Measurements from ENCODE around the gene SHH.

Gene SHH

DNA sequence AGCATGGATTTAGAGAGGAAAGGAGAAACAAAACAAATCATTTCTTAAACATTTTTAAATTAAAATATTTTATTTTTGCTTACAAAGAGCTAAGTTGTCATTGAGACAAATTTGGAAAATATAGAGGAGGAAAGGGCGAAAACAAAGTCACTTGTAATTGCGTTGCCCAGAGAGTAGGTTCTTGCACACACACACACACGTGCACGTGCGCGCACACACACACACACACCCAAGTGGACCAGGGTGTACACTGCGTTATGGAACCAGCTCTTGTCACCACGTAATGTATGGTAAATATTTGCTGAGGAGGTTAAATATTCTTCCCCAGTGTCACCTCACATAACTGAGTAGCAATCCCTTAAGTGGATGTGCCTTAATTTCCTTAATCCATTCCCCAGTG, 21.6 kb downstream of the SHH start:
- no peak for FAIRE-seq

DNA sequence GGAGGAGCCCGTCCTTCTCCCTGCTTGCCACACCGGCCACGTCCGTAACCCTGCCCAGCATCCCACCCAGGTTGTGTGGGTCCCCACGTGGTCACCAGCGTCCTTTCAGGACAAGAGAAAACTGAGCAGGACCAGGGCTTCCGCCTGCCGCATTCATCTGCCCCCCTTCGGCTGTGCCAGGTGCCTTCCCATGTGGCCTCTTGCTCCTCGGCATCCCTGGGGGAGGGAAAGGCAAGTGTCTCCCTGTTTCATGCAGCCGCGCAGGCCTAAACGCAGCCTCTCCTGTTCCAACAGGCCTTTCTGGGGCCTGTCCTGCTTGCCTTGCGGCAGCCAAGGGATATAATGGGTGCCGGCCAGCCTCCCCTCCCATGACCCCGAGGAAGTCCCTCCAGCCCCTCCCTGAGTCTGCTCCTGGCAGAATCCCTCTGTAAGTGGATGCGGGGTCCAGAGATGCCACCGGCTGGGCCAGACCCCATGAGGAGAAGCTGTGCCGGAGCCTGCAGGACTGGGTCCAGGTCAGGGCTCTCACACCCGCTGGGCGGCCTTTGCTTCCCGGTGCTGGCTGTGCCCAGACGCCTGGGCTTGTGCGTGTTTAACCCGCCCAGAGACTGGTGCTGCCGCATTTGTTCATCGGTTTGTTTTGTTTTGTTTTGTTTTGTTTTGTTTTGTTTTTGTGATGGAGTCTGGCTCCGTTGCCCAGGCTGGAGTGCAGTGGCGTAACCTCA, 23.1 kb downstream of the SHH start:
- no peak for FAIRE-seq

- FAIRE-seq = no peak
Measured at GRCh38 chr7:155788616-155789000, 23.7 kb downstream of the SHH start.

DNA sequence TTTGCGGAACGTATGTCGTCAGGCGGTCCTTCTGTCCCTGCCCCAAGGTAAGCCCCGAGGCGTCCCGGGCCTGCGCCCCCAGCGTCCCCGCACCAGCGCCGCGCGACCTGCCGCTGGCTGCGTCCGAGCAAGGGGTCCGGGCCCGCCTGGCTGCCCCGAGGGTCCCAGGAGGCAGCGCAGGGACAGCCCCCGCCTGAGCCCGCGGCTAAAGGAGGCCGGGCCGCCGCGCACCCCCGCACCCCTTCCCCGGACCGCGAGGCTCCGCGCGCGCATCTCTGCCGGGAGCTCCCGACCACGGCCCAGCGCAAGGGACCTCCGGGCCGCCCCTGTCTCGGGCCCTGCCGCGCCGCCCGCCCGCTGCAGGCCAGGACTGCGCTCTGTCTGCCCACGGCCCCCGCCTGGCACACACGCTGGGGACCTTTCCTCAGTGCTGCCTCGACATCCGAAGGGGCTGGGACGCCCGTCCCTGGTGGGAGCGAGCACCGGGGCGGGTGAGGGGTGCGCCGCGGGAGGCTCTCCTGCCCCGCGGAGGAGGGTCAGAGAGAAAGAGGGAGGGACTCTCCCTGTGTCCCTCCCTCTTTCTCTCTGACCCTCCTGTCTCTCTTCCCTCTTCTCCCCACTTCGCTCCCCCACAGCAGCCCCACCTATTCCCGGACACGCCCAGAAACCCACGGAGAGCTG, 25.0 kb downstream of the SHH start:
- FAIRE-seq = no peak

DNA sequence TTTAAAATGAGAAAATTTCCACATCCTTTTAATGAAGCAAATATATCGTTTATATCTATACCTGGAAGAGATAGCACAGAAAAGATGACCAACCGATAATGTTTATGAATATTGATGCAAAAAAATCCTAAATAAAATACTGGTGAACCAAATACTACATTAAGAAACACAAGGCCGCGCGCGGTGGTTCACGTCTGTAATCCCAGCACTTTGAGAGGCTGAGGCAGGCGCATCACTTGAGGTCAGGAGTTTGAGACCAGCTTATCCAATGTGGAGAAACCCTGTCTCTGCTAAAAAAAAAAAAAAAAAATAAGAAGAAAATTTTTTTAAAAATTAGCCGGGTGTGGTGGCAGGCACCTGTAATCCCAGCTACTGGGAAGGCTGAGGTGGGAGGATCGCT, 25.8 kb downstream of the SHH start:
- no peak for FAIRE-seq

GRCh38 chr7:155785536-155785935, 26.7 kb downstream of the SHH start:
- FAIRE-seq = no peak

DNA sequence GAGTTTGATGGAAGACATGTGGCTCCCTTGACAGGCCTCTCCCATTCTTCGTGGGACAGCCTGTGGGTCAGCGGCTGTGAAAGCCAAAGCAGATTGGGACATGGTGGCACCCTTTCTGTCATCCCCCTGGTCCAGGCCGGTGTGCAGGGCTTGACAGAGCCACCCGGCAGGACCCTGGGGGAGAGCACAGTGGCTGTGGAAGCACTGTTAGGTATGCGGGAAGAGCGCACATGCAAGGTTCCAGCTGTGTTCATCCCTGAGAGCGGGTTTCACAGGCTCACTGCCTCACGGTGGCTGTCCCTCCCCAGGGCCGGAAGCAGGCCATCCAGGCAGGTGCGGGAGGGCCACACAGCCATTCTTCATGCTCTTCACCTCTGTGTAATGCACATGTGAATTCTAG, 29.8 kb downstream of the SHH start:
- no peak for FAIRE-seq

DNA sequence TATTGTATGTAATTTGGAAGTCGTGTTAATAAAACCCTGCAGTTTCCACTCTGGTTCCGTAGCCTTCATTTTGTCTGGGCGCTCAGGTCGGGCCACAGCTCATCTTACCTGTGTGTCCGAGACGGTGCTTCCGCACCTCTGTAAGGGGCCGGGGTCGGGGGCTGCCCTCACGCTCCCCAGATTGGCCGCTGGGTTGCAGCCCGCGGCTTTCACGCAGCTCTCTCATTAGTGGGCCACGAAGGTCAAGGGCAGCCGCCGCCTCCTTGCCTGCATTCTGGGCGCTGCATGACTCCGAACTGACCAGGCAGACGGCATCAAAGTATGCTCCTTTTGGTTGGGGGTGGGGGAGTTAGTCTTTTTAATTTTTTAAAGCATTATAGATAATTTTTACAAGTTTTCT, 30.8 kb downstream of the SHH start:
- FAIRE-seq = no peak

GRCh38 chr7:155780884-155781283, 31.4 kb downstream of the SHH start:
- no peak for FAIRE-seq

DNA sequence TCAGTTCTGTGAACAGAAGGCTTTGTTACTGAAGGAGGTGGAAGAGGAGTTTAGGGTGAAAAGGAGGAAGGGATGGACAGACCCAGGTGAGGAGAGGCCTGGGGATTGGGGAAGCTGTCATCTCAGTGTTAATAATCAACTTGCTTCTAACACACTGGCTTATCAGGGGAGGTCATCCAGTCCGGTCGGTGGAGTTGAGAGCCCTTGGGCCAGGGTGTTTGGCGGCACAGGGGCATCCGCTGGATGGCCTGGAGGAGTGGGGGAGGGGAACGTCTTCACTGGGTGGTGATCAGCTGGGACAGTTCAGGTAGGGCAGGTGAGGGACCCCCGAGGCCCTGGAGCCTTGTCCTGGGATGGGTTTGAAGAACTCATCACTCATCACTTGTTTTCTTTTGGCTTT, 33.9 kb downstream of the SHH start:
- no peak for FAIRE-seq

DNA sequence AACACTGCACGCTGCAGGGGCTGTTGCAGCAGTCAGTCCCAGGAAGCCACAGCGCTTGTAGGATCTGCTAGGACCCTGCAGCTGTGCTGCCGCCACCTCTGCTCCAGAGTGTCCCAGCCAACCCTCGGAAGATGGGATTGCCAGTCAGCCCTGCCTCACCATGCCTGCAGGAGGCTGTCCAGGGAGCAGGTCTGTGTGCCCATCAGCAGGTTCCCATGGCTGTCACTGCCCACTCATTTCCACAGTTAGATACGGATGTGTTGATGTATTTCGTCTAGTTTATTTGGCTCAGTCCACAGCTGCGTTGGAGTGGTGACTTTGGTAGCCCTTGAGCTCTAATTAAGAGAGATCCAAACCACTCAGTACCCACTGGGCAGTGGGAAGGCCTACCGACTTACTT, 35.7 kb downstream of the SHH start:
- FAIRE-seq = no peak

DNA sequence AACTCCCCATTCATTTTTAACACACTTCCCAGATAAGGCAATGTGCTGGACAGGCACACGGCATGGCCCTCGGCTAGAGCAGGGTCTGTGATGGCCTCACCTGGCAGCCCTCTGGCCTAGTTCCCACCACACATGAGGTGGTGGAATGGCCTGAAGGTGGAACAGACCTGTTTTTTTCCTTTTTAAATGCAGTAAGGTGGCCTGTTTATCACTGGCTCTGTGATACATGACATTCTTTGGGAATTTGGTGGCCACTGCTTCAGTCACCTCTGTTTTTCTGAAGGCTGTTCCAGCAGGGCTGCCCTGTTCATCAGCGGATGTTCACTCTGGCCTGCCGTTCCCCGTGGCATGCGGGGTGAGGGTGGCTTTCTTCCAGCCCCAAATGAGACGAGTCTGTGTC, 36.6 kb downstream of the SHH start:
- FAIRE-seq = no peak

GRCh38 chr7:155774947-155775346, 37.3 kb downstream of the SHH start:
- FAIRE-seq = no peak

- FAIRE-seq = no peak
Measured at GRCh38 chr7:155773531-155773930, 38.7 kb downstream of the SHH start.

GRCh38 chr7:155770241-155770640, 42.0 kb downstream of the SHH start:
- no peak for FAIRE-seq

GRCh38 chr7:155769701-155770100, 42.6 kb downstream of the SHH start:
- FAIRE-seq = no peak

DNA sequence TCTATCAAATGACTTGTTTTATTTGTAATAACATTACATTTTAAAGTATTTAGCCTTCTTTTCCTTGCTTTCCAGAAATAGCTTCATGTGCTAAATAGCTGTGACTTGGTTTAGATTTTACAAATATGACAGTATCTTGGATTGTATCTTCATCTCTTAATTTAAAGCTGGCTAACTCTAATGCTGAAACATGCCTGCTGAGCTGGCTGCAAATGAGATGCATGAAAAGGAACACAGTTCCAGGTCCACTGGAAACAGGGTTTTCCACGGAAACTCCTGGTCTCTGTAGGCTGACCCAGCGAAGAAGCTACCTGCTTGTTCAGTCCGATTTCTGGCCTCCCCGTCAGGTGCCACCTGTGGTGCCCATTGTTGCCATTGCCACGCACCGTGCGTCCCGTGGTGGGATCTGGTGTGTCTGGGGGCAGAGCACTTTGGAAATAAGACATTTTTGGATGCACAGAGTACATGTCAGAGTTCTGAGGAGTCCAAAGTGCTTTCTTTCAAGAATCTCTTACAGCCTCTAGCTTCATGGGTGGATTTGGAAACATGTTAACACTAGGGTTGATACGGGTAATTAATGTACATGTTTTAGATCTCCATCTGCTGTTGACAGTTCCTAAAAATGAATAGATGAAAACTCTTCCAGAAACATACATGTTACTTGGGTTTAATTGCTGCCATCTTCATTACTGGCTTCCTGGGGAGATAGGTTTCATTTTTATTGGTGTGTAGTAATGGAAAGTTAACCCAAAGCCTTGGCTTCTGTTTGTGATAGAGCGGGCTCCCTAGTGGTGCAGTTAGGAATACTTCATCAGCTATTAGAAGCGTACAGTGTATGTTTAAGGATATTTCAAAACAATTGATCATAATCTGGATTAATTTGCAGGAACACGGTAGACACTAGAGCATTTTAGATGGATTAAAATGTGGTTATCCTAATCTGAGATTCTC, 45.0 kb downstream of the SHH start:
- no peak for FAIRE-seq

DNA sequence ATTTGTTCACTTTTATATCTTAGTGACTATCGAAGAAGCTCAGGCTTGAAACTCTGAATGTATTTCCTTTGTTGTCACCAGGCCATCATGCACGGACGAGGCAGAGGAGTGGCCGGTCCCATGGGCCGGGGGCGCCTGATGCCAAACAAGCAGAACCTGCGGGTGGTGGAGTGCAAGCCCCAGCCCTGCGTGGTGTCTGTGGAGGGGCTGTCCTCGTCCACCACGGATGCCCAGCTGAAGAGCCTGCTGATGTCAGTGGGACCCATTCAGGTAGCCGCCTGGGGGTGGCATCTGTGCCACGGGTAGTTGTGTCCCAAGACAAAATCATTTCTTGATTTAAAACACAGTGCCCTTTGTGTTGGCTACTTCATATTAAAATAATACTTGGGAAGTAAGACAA, 45.9 kb downstream of the SHH start:
- no peak for FAIRE-seq

DNA sequence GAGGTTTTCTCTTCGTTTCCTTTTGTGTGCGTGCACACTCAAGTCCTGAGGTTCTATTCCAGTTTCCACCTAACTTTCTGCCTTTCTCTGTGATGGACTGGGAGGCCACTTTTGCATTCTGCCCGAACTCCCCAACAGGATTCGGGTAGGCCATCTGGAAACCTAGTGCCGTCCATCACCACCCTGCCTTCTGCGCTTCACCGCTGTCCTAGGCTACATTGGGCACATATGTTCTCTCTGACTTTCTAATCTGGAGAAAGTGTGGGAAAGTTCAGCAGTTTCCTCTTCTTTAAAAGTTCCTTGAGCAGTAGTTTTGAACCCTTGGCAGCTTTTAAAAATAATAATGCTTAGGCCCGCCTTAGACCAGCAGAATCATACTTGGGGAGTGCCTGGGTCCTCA, 46.8 kb downstream of the SHH start:
- FAIRE-seq = no peak

DNA sequence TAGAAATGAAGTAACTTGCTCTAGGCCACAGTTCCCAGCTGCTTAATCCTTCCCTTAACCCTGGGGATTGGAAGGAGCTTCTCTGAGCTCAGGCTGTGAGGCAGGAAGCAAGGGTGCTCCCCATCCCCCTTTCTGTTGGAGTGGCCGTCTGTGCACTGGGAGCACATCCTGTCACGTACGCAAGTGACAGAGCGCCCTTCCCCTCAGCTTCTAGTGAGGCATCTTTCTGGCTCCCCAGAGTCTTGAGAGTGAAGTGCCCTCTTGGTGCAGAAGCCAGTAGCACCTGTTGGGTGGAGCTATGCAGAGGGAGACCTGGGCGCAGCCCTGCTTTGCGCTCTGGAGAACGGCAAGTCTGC, 47.8 kb downstream of the SHH start:
- no peak for FAIRE-seq

GRCh38 chr7:155763691-155764437, 48.4 kb downstream of the SHH start:
- FAIRE-seq = no peak

- FAIRE-seq = no peak
Measured at GRCh38 chr7:155763122-155763521, 49.1 kb downstream of the SHH start.

- FAIRE-seq = no peak
Measured at GRCh38 chr7:155762655-155763054, 49.6 kb downstream of the SHH start.

All from A204.1 (cell line).